SK-N-DZ (cell line): ENCODE data around the gene JPH4.
"Not testable (repeated sequence)": the region's sequence is repeated elsewhere in the genome, so short reads cannot be mapped to it uniquely, and the experiment has no call there.

Experiments
- DNase-seq: peaks from one replicate; pipeline ENCODE4 v3.0.0-alpha.2; 2015; ENCODE audit warnings: low spot score

Gene JPH4

GRCh38 chr14:23609001-23609400, 30.4 kb upstream of the JPH4 start:
- no peak for DNase-seq

- DNase-seq: no peak
Observed at GRCh38 chr14:23608454-23608853, 29.9 kb upstream of the JPH4 start.

GRCh38 chr14:23605931-23606585, 27.5 kb upstream of the JPH4 start:
- DNase-seq: no peak

- no peak for DNase-seq
Observed at GRCh38 chr14:23604675-23605170, 26.1 kb upstream of the JPH4 start.

GRCh38 chr14:23604148-23604547, 25.6 kb upstream of the JPH4 start:
- no peak for DNase-seq

GRCh38 chr14:23603103-23603502, 24.5 kb upstream of the JPH4 start:
- DNase-seq: no peak

- DNase-seq: no peak
Observed at GRCh38 chr14:23602181-23603095, 23.8 kb upstream of the JPH4 start.

GRCh38 chr14:23601845-23602180, 23.2 kb upstream of the JPH4 start:
- DNase-seq: no peak

- DNase-seq: no peak
Observed at GRCh38 chr14:23601424-23601823, 22.8 kb upstream of the JPH4 start.

GRCh38 chr14:23600806-23601205, 22.2 kb upstream of the JPH4 start:
- no peak for DNase-seq

- DNase-seq: no peak
Observed at GRCh38 chr14:23600322-23600707, 21.7 kb upstream of the JPH4 start.

- DNase-seq: not testable (repeated sequence)
Observed at GRCh38 chr14:23594191-23594590, 15.6 kb upstream of the JPH4 start.

GRCh38 chr14:23590198-23590597, 11.6 kb upstream of the JPH4 start:
- no peak for DNase-seq

- no peak for DNase-seq
Observed at GRCh38 chr14:23589606-23590005, 11.0 kb upstream of the JPH4 start.

- peak; percentile 94 for DNase-seq
Observed at GRCh38 chr14:23588884-23589598, 10.5 kb upstream of the JPH4 start.

GRCh38 chr14:23584527-23585203, 6.1 kb upstream of the JPH4 start:
- not testable (repeated sequence) for DNase-seq

GRCh38 chr14:23583761-23584526, 5.4 kb upstream of the JPH4 start:
- not testable (repeated sequence) for DNase-seq

- DNase-seq: no peak
Observed at GRCh38 chr14:23582906-23583760, 4.5 kb upstream of the JPH4 start.

- peak; percentile 37 for DNase-seq
Observed at GRCh38 chr14:23580948-23581281, 2.3 kb upstream of the JPH4 start.
